Measurements from ENCODE around the gene MTHFS. TPM values are rescaled to one million over a fixed set of nuclear protein-coding genes. Genes with fewer than 3 reads are reported as not detected.
"Not testable (repeated sequence)": the region's sequence is repeated elsewhere in the genome, so short reads cannot be mapped to it uniquely, and the experiment has no call there.

The MTHFS gene
- total RNA-seq, 1 experiment from 2014 or later: 34.5 TPM

DNA sequence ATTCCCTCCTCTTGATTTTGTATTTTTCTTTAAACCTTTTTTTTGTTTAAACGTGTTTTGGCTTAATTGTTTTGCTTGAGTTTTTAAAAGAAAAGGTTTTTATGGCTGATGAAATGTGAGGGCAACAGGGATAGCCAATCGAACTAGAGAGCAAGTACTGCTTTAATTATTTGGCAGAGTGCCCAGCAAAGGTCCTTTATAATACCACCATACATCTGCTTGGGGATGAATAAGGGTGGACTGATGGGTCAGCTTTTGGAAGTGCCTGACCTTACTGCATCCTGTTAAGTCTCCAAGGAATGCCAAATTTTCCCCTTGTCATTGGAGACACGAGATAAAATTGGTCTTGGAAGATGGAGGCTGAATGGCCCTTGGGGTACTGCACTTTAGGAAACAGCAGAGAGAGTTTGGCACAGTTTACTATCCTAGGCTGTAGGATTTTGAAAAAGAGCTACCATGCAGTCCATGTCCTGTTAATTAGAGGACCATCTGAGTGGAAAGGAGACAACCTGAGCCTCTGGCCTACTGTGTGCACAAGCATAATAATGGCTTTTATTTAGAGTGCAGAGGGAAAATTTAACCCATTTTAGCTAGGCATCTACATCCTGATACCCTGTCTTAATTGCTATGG lies 19.8 kb upstream of the MTHFS start:
- DNase-seq (ENCODE audit: extremely low read depth, low read depth): no peak

DNA sequence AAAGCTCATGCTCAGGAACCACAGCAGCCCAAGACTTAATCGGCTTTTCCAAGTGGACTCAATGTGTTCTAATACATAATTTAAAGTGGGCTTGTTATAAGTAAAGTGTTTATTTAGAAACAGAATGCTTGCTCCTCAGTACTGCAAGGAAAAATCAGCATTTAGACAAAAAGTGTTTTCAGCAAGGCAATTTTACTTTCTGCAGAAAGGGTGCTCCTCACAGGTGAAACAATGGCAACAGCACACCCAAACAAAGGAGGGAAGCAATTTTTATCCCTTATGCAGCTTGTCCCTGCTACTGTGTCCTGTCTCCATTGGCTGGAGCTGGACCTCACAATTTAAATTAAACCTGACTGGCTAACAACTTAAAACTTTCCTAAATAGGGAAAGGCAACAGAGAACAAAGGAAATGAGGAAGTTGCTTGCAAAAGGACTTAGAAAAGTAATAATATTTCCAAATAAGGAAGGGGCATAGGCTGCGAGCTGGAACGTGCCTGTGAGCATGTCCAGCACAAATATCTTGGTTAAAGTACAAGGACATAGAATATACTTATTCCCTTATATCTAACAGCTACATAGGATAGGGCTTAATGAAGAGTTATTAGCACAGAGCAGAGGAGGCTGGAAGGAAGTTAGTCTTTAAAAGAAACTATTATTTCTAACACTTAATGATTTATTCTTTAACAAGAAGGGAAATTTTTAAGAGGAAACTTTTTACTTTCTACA lies 19.1 kb upstream of the MTHFS start:
- DNase-seq (ENCODE audit: extremely low read depth, low read depth): not testable (repeated sequence)

DNA sequence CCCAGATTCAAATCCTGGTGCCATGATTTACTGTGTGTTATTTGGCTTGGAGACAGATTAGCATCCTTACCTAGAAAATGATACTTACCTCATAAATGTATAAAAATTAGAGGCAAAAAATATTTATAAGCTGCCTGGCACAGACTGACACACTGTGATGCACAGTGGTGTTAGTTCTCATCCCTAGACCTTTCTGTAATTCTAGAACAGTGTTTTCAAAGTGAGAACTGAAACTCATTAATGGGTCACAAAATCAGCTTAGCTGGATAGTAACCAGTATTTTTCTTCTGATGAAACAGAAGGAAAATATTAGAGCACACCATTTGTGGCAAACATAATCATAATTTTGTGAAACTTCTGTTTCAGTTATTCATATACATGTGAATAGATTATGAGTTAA lies 17.9 kb upstream of the MTHFS start:
- DNase-seq (ENCODE audit: extremely low read depth, low read depth): no peak

DNA sequence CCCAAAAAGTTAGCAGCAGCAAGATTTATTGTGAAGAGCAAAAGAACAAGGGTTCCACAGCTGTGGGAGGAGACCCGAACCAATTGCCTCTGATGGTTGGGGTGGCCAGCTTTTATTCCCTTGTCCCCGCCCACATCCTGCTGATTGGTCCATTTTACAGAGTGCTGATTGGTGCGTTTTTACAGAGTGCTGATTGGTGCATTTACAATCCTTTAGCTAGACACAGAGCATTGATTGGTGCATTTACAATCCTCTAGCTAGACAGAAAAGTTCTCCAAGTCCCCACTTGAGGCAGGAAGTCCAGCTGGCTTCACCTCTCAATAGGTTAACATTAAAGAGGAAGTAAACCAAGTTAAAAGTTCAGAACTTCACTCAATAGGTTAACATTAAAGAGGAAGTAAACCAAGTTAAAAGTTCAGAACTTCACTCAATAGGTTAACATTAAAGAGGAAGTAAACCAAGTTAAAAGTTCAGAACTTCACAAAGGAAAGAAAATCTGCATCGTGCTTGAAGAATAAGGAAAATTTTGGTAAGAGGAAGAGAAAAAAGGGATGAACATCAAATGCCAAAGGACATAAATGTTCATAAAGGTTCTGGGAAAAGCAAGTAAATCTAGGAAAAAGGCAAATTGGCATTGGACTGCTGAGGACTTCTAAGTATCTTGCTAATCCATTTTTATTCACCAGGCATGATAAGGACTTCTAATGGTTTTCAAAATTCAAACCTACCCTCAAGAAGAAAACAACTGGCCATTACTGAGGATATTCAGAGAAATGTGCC lies 12.9 kb upstream of the MTHFS start:
- not testable (repeated sequence) for DNase-seq (ENCODE audit: extremely low read depth, low read depth)

DNA sequence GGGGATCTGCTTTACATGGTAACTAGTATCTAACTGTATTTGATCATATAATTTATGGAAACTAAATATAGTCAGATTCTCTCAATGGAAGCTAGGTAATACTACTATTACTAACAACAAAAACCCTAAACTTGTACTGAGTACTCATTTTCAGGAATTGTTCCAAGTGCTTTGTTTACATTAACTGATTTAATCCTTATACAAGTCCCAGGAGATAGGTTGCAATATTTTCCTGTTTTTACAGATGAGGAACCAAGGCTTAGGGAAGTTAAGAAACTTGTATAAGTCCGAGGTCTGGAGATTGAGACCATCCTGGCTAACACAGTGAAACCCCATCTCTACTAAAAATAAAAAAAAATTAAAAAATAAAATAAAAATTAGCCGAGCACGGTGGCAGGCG lies 7.5 kb upstream of the MTHFS start:
- no peak for DNase-seq (ENCODE audit: extremely low read depth, low read depth)

DNA sequence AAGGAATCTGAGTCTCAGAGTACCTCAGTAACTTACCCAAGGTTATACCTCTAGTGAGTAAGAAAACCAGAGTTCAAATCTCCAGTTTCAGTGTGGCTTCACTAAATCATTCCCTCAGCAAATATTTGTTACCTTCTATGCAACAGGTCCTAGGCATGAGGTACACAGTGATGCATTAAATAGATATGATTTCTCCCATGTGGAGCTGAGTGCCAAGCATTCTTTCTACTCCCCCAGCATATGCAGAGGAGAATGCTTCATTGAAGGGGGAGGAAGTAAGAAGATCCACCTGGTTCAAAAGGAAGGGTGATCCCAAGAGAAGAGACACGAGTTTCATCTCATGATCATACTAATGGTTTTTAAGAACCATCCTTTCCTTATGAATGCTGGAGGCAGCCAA lies 6.8 kb upstream of the MTHFS start:
- no peak for DNase-seq (ENCODE audit: extremely low read depth, low read depth)

DNA sequence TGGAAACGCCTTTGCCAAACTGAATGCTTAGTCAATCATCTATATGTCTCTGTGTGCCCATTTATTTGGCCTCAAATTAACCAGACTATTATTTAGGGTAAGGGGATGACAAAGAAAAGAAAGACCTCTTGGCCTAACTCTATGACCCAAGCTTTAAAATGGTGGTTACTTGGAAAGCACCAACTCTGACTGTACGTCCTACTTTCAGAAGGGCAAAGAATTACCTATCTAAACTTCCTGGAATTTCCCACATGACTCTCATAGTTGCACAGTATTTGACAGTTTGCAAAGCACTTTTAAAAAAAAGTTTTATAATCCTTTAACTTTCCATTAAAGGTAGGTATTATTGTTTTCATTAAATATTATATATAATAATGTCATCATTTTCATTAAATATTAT lies 6.3 kb upstream of the MTHFS start:
- no peak for DNase-seq (ENCODE audit: extremely low read depth, low read depth)

DNA sequence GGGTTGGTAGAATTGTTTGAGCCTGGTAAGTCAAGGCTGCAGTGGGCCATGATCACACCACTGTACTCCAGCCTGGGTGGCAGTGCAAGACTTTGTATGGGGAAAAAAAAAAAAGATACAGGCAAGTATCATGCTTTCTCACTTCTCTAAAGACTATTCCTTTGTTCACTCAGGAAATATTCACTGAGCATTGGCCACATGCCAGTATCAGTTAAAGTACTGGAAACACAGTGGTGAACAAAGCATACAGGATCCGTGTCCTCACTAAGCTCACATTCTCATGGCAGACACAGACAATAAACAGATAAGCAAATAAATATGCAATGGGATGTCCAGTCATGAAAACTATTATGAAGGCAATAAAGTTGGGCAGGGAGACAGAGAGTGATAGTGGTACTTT lies 5.1 kb upstream of the MTHFS start:
- no peak for DNase-seq (ENCODE audit: extremely low read depth, low read depth)

DNA sequence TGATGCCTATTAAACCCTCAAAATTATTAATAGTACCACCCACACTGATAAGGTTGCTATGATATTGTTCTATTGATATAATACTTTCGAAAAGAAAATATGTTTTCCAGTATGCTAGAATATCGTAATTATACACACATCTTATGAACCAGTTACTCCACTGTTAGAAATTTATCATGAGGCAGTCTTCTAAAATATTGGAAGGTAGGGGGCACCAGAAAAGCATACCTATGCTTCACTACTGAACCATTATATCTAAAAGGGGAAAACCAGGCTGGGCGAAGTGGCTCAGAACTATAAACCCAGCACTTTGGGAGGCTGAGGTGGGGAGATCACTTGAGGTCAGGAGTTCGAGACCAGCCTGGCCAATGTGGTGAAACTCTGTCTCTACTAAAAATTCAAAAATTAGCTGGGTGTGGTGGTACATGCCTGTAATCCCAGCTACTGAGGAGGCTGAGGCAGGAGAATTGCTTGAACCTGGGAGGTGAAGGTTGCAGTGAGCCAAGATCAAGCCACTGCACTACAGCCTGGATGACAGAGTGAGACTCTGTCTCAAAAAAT lies 4.1 kb upstream of the MTHFS start:
- not testable (repeated sequence) for DNase-seq (ENCODE audit: extremely low read depth, low read depth)

DNA sequence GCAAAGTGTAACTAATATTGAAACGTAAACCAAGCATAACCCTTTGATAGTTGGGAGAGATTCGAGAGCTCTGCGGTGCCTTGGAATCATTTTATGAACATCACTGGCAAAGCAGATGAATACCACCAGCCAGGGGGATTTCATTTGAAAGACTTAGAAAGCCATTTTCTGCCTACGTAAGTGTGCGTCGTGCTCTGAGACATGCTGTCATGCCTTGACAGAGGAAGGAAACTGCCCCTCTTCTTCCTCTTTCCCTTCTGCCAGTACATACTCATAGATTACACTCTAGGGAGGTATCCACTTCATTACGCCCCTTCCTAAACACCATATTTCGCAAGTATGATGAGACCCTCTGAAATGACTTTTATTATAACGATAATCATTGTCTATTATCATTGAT lies 3.3 kb upstream of the MTHFS start:
- DNase-seq (ENCODE audit: extremely low read depth, low read depth): no peak

DNA sequence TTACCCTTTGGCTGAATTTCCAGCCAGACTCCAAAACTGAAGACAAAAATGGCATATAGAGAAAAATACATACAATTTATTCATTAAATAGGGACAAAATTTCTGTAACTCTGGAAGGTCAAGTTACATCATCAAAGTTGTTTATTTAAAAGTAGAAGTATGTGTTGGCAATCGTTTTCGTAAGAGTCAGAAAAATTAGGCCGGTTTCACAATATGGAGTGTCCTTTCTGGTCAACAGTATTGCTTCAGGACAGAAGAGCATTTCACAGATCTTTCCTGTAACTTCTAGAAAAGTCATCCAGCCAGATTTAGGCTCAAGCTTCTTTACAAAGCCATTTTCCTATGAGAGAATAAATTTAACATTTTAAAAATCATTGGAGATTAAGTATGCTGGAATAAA lies 2.0 kb upstream of the MTHFS start:
- DNase-seq (ENCODE audit: extremely low read depth, low read depth): not testable (repeated sequence)

DNA sequence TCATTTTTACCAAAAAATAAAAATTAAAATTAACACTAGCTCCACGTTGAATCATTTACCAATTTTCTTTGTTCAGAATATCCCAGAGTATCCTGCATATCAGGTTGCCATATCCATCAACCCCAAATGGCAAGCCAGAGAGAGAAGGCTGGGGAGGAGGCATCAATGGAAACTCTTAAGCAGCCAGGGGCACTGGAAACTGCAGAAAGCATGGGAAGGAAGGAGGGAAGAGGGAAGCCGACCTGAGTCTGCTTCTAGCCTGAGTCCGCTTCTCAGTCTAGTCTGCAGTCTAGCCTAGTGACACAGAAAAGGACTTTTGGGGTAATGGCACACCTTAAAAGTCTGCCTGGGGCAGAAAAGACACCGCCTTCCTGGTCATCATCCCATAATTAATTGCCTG lies 1.6 kb upstream of the MTHFS start:
- no peak for DNase-seq (ENCODE audit: extremely low read depth, low read depth)

DNA sequence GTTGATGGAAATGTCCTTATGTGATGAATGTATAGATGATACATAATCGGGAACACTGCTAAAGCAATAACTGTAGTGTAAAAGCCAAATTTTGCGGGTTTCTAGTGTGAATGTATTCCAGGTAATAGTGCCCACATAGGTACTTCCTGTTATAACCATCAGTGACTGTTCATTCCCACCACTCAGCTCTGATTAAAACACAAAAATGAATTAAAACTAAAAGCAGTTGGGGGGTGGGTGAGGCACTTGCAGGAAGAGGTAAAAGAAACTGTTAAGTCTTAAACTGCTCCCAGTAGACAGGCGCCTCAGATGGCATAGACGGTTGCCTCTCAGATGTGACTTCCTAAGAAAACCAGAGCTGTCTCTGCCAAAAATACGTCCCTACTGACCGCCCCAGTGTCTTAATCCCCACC lies 893 bp upstream of the MTHFS start:
- no peak for DNase-seq (ENCODE audit: extremely low read depth, low read depth)

DNA sequence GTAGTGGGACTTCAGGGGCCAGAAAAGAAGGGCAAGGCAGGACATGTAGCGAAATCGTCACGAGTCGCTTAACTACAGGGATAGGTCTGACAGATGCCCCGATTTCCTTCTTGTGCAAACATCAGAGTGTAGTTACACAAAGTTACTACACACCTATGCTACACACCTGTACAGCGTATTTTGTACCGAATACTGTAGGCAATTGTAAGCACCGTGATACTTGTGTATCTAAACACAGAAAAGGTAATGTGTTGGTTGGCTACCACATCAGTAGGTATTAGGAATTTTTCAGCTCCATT lies 515 bp upstream of the MTHFS start:
- DNase-seq (ENCODE audit: extremely low read depth, low read depth): no peak

DNA sequence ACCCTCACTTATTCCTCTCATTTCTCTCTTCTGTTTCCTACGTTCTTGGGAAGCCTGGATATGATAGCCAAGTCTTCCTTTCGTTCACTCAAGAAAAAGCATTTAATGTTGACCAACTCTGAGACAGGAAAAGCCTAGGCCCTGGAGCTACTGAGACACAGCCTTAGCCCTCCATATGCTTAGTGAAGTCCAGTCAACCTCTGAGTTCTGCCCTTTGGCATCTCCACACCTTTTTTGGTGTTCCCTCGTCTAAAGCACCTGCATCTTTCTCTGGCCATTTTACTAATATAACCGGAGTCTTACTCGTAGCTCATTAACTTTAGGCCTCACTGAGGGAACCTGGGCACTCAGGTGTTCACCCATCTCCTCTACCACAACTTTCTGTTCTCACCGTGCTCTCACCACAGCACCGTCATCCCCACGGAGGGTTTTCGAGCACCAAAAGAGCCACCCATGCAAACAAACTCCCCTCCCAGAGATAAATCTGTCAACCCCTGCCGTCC lies 632 bp downstream of the MTHFS start:
- no peak for DNase-seq (ENCODE audit: extremely low read depth, low read depth)

DNA sequence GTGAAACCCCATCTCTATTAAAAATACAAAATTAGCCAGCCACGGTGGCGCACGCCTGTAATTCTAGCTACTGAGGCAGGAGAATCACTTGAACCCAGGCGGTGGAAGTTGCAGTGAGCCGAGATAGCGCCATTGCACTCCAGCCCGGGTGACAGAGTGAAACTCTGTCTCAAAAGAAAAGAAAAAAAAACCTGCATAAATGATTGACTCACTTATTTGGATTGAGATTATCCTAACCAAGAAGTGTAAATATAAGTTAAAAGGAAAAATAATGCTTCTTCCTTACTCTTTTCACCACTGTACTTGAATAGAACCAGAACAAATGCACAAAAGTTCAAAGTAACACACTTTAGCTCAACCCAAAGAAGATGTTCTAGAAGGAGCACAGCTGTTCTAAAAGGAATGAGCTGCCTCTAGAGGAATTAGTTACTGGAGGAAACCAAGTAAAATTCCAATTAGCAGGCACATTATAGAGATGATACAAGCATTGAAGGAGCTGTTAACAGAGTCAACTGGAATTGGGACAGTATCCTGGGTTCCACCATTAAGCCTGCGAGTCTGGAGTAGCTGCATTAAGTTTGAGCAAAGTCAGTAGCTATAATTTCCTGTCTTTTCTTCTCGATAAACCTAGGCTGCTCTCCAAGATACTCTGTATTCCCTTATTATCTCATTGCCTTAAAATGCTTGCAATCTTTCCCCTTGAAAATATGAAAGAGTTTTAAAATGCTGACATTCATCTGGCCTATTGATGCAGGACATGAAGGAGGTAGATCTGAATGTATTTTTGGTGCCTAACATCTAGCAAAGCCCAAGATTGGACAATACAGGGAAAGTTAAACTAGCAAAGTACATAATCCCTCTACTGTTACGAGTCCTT lies 9.5 kb downstream of the MTHFS start:
- no peak for DNase-seq (ENCODE audit: extremely low read depth, low read depth)

DNA sequence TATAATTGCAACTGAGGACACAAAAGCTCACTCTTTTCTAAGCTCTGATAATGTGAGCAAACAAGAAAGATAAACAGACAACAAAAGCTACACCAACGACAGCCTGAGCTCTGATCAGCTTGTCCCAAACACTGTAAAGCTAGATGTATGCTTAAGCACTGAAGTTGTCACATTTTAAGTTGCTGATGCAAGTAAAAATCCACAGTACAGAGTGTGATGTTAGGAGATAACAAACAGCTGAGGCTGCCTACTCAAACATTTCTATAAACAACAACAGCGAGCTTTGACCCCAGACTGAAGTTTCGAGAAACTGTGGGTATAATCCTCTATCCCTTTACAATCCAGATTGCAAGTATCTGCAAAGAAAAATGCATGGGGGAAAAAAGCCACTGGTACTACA lies 10.7 kb downstream of the MTHFS start:
- no peak for DNase-seq (ENCODE audit: extremely low read depth, low read depth)

DNA sequence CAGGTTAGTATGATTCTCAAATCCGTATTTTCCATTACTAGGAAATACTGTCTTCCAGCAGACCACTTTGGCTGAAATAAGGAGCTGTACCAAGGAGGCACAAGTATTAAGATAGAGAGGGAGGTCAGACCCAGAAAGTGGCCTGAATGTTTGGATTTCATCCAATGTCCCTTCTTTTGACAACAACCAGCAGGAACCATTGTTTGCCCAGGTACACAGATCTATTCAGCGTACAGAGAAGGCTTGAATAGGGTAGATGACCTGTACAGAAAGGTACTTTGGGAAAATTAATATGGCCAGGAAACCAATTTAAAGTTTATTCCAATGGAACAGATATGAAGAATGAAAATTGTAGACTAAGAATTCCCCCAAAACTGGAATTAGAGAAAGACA lies 12.6 kb downstream of the MTHFS start:
- DNase-seq (ENCODE audit: extremely low read depth, low read depth): no peak

DNA sequence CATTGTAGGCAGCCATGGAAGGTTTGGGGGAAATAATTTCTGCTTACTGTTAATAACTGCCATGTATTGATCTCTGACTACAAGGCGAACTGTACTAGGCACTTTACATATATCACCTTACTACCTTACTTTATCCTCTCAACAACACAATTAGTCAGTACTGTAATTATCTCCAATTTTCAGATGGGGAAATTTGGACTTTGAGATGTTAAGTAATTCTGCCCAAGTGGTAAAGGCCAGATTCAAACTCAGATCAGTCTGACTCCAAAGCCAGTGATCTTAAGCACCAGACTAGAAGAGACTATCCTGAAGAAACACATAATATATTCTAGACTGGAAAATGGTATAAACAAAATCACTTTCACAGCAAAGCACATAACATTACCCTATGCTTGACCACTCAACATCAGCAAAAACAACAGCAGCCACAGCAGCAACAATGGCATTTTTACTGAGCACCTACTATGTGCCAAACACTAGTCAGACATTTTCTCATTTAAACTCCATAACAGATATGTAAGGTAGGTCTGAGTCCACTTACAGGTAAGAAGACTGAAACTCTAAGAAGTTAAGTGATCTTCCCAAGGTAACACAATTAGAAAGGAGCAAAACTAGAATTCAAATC lies 13.1 kb downstream of the MTHFS start:
- DNase-seq (ENCODE audit: extremely low read depth, low read depth): no peak

DNA sequence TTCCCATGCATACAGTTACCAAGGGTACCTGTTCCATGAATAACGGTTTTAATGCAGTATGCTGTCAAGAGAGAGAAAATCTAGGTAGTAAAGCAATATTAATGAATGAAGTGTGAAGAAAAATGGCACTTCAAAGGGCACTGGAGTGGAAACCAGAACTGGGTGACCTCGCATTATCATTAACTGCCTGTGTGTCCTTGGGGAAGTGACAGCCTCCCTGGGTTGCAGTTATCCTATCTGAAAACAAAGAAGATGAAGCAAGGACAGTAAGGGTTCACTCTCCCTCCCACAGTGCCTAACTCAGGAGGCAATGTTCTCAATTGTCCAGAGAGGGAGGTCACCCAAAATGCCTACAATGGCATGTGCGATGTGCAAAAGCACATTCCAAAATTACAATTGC lies 15.1 kb downstream of the MTHFS start:
- no peak for DNase-seq (ENCODE audit: extremely low read depth, low read depth)
